ENCODE data around the gene SLC9A3.

Gene SLC9A3

GRCh38 chr5:424301-425110, 99.7 kb downstream of the SLC9A3 start:
- DNase-seq, result no peak

DNA sequence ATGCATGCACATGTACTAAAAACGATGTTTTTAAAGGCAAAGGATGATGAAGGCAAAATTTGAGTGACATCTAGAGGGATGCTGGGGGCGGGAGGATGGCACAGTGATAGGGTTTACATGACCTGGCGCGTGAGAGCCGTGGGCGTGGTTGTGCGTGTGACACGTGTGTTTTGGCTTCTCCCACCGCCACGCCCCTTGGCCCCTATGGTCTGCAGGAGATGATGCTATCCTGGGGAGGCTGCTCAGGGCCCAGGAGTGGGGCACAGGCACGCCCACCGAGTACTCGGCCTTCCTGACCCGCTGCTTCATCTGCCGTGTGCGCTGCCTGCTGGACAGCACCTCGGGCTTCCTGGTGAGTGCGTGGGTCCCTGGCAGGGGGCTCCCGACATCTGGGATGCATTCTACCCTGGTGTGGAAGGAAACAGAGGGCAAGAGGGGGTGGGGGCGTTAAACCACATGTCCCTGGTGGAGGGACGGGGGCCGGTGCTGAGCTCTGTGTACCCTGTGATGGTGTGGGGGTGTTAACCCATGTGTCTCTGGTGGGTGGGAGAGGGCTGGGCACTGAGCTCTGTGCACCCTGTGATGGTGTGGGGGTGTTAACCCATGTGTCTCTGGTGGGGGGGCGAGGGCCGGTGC, 100.5 kb downstream of the SLC9A3 start:
- DNase-seq, result no peak

GRCh38 chr5:423233-423565, 101.0 kb downstream of the SLC9A3 start:
- DNase-seq, result no peak

GRCh38 chr5:422323-423232, 101.7 kb downstream of the SLC9A3 start:
- DNase-seq, result no peak

- no peak for DNase-seq
Observed at GRCh38 chr5:421901-422300, 102.3 kb downstream of the SLC9A3 start.

GRCh38 chr5:421287-421880, 102.9 kb downstream of the SLC9A3 start:
- DNase-seq, result no peak

- no peak for DNase-seq
Observed at GRCh38 chr5:420632-421286, 103.5 kb downstream of the SLC9A3 start.

Data from NCI-H510A (cell line).